GM12874 (cell line): ENCODE measurements around the gene TMEM79.

Experiments
- CTCF ChIP-seq: IDR thresholded peaks from 2 replicates; pipeline ENCODE4 v1.5.1; 2011; ENCODE audit warnings: low read depth, mild to moderate bottlenecking, control low read depth, low read length, moderate library complexity; ENCODE audit not compliant: insufficient read depth

Gene TMEM79

GRCh38 chr1:156251527-156251926 is 32.6 kb upstream of the TMEM79 start:
- TF ChIP-seq CTCF, result no peak

DNA sequence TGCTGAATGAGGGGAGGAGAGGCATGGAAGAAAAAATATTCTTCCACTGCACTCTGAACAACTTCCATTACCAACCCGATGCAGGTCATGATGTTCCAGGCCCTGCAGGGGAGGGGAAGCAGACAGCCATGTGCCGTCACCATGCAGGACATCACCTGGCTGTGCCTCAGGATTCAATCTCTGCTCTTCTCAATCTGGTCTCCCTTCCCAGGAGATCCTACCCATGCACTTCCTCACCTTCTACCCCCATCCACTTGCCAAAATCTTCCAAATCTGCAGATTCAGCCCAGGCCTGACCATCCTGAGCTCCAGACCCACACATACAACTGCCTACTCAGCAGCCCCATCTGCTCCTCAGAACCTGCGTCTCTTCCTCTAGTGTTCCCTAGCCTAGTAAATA is 30.5 kb upstream of the TMEM79 start:
- no peak for TF ChIP-seq CTCF

DNA sequence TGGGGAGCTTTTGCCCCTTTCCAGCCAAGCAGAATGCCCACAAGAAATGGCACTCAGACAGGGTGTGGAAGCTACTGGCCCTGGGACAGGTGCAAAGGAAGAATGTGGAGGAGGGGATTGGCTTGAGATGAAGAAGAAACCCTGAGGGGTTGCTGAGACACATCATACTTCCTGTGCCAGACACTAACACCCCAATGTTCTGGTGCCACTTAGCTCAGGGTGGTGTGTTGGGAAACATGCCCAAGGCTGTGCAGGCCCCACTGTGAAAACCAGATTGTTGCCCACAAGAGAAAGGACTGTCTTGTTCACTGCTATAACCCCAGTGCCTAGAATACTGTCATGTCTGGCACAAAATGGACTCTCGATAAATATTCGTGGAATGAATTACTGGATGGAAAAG is 26.4 kb upstream of the TMEM79 start:
- no peak for TF ChIP-seq CTCF

- TF ChIP-seq CTCF, result no peak
Observed at GRCh38 chr1:156258859-156259258, 25.3 kb upstream of the TMEM79 start.

DNA sequence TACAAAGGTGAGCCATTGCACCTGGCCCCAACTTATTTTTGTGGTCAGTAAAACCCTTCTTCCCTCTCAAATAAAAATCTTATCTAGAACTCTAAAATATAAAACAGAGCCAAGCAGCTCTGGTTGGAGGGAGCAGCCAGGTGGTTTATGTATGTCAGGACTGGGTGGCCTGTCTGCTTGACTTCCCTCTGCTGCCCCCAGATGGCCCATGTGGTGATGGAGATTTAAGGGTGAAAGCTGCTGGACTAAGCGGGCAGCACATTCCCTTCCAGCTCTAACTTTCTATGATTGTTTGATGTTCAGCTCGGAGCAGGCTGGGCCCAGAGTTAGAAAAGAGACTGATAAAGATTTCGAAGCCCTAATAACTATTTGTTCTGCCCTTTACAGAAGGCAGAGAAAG is 24.3 kb upstream of the TMEM79 start:
- no peak for TF ChIP-seq CTCF

- no peak for TF ChIP-seq CTCF
Observed at GRCh38 chr1:156260896-156261295, 23.2 kb upstream of the TMEM79 start.

- TF ChIP-seq CTCF, result no peak
Observed at GRCh38 chr1:156262461-156263287, 21.5 kb upstream of the TMEM79 start.
